Stimulated activated naive B cell treated with anti-CD40 and anti-IgM and Interleukin-4, amounts not matched to agents 10 μg/mL and 1 μg/mL and 100 μg/mL, for 72 hours (primary cell): Measurements from ENCODE around the gene WWP2.

Experiments used
- ATAC-seq, 2 donors: fragments of 150-1000 bp; cut with Tn5 transposase; replicated peaks; 2 replicates each; pipeline ENCODE4 v1.10.0; 2021; ENCODE audit warnings: moderate library complexity in 1 of 2
- DNase-seq: peaks from one replicate; pipeline ENCODE4 v3.0.0; 2021
- H3K27ac Mint-ChIP-seq: one replicate; pipeline ENCODE4 v1.8.0; 2022; ENCODE audit warnings: mild to moderate bottlenecking, mixed read lengths
- H3K27me3 Mint-ChIP-seq, 2 donors: one replicate each; pipeline ENCODE4 v1.8.0; 2022; ENCODE audit warnings: mixed read lengths in 2 of 2
- H3K36me3 Mint-ChIP-seq, 2 donors: one replicate each; pipeline ENCODE4 v1.8.0; 2022; ENCODE audit warnings: mixed read lengths in 2 of 2, mild to moderate bottlenecking in 1 of 2
- H3K4me1 Mint-ChIP-seq, 2 donors: one replicate each; pipeline ENCODE4 v1.8.0; 2022; ENCODE audit warnings: mixed read lengths in 2 of 2, mild to moderate bottlenecking in 1 of 2
- H3K4me3 Mint-ChIP-seq, 2 donors: one replicate each; pipeline ENCODE4 v1.8.0; 2022; ENCODE audit warnings: mild to moderate bottlenecking in 2 of 2, mixed read lengths in 2 of 2, moderate library complexity in 1 of 2
- H3K9me3 Mint-ChIP-seq, 2 donors: one replicate each; pipeline ENCODE4 v1.8.0; 2022; ENCODE audit warnings: mixed read lengths in 2 of 2, mild to moderate bottlenecking in 1 of 2

The WWP2 gene

DNA sequence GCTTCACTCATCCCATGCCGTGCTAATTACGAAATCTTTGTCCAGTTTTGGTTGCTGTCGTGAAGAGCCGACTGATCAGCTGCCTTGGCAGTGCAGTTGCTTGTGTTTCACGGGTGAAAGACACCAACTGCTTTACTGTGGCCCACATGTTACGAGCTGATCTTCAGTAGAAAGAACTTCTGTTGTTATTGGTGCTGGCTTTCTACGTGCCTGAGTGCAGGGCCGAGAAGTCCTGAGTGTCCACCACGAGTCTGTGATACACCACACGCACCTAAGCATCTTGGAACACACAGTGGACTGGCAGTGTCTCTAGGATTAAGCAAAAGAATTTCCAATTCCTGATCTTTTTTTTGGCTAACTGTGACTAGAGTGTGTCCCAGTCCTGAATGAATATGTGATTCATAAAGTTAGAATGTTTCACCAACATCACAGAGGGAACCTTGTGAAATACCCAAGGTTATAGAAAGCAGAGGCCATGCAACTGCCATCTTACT is 118.6 kb downstream of the WWP2 start:
- Mint-ChIP-seq H3K27ac (no peak overlapping the region), H3K36me3 (peaks cover 41 to 72% of the 10 kb centered on the region in 2 donors), H3K27me3 (no peaks in the 10 kb centered on the region), H3K4me1 (peaks cover 2 to 5% of the 10 kb centered on the region in 2 donors), H3K9me3 (peaks cover 1 to 3% of the 10 kb centered on the region in 2 donors), H3K4me3 (no peak overlapping the region)
- DNase-seq: no peak
- no peak for ATAC-seq

DNA sequence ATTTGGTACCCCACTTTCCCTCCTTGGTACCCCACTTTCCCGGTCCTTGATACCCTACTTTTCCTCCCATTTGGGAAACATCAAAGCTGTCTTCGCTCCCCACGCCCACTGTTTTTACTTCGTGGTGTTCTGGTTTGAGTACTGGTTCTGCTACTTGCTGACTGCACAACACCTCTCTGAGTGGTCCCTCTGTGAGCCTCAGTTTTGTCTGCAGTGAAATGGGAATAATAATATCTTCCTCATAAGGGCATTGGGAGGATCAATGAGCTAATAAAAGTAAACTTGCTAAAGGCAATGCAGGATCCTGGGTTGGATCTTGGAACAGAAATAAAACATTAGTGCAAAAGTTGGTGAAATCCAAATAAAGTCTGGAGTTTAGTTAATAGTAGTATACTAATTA is 119.0 kb downstream of the WWP2 start:
- Mint-ChIP-seq H3K36me3 (peaks cover 39 to 72% of the 10 kb centered on the region in 2 donors), H3K27ac (no peak overlapping the region), H3K27me3 (no peaks in the 10 kb centered on the region), H3K4me3 (no peak overlapping the region), H3K4me1 (peaks cover 2 to 5% of the 10 kb centered on the region in 2 donors), H3K9me3 (peaks cover 1 to 3% of the 10 kb centered on the region in 2 donors)
- DNase-seq (no peak), ATAC-seq (no peak)

DNA sequence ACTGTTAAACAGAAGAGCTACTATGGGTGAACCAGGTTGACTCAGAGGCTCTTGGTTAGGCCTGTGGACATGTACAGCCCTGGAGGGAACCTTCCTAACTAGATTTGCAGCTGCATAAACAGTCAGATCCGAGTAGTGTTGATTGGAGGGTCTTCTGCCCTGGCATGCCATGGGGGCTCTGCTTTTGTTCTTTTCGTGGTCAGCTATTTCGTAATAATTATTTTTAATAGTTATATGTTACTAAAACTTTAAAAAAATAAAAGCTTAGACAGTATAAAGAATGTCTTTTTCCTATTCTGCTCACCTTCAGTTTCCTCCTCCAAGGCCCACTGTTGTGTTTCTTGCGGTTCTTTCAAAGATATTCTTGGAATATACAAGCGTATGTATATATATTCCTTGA is 121.6 kb downstream of the WWP2 start:
- Mint-ChIP-seq H3K27me3 (no peaks in the 10 kb centered on the region), H3K4me1 (peaks cover 5 to 12% of the 10 kb centered on the region in 2 donors), H3K4me3 (no peak overlapping the region), H3K27ac (no peak overlapping the region), H3K9me3 (peaks cover 1 to 3% of the 10 kb centered on the region in 2 donors), H3K36me3 (peaks cover 26 to 59% of the 10 kb centered on the region in 2 donors)
- DNase-seq (no peak), ATAC-seq (no peak)

DNA sequence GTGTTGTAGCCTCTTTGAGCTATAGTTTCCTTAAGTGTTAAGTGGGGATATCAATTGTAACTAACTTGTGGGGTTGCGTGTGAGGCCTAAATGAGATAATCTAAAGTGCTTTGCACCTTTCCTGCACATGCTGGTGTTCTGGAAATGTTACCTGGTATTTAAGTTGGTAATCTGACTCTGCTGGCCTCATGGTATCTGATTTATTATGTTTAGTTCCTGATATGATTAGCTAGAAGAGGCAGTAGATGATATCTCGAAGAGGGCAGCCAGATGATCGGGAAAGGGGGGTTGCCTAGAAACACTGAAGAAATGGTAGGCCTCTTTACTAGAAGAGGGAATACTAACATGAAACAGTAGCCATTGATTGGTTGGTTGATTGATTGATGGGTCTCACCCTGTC is 123.6 kb downstream of the WWP2 start:
- Mint-ChIP-seq H3K27me3 (no peaks in the 10 kb centered on the region), H3K9me3 (peaks cover 0 to 1% of the 10 kb centered on the region in 2 donors), H3K4me1 (peaks cover 5 to 12% of the 10 kb centered on the region in 2 donors), H3K36me3 (peaks cover 30 to 63% of the 10 kb centered on the region in 2 donors), H3K27ac (no peak overlapping the region), H3K4me3 (no peak overlapping the region)
- DNase-seq: no peak
- no peak for ATAC-seq

DNA sequence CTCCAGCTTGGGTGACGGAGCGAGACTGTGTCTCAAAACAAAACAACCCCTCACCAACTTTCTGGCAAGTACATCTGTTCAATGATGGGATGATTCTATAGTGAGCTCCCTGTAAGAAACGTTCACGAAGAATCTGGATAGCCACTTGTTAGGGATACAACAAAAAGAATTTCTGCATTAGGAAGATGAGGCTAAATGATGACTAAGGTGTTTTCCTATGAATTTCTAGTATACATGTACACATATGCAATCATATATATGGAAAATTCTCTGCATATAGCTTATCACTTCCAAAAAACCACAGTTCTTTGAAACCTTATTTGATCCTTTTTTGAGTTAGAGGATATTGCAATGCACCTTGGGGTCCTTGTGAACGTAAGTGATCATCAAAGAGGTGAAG is 124.6 kb downstream of the WWP2 start:
- Mint-ChIP-seq H3K36me3 (peaks cover 34 to 65% of the 10 kb centered on the region in 2 donors), H3K9me3 (peaks cover 0 to 1% of the 10 kb centered on the region in 2 donors), H3K4me3 (no peak overlapping the region), H3K27ac (no peak overlapping the region), H3K27me3 (no peaks in the 10 kb centered on the region), H3K4me1 (peaks cover 5 to 12% of the 10 kb centered on the region in 2 donors)
- no peak for DNase-seq
- no peak for ATAC-seq

DNA sequence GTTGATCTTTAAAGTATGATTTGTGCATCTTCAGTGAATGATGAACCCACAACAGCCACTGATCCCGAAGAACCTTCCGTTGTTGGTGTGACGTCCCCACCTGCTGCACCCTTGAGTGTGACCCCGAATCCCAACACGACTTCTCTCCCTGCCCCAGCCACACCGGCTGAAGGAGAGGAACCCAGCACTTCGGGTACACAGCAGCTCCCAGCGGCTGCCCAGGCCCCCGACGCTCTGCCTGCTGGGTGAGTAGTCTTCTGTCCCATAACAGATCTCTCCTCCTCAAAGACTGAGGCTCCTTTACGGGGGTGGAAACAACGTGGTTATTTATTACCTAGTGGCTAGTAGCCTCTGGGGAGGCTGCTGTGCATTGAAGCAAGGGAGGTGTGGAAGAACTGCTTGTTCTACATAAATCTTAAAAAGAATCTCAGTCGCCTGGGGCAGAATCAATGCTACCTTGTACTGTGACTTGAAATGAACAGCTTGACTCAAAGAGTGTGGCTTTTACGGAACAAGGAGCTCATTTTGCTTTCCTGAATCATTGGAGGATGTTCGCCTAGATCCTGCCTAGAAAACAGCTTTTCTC is 126.0 kb downstream of the WWP2 start:
- Mint-ChIP-seq H3K4me3 (no peak overlapping the region), H3K27ac (peak overlapping the region; percentile 3), H3K9me3 (peaks cover 0 to 1% of the 10 kb centered on the region in 2 donors), H3K4me1 (peaks cover 3 to 7% of the 10 kb centered on the region in 2 donors), H3K27me3 (no peaks in the 10 kb centered on the region), H3K36me3 (peaks cover 35 to 69% of the 10 kb centered on the region in 2 donors)
- DNase-seq (no peak), ATAC-seq (peak; percentile 63 to 71)

DNA sequence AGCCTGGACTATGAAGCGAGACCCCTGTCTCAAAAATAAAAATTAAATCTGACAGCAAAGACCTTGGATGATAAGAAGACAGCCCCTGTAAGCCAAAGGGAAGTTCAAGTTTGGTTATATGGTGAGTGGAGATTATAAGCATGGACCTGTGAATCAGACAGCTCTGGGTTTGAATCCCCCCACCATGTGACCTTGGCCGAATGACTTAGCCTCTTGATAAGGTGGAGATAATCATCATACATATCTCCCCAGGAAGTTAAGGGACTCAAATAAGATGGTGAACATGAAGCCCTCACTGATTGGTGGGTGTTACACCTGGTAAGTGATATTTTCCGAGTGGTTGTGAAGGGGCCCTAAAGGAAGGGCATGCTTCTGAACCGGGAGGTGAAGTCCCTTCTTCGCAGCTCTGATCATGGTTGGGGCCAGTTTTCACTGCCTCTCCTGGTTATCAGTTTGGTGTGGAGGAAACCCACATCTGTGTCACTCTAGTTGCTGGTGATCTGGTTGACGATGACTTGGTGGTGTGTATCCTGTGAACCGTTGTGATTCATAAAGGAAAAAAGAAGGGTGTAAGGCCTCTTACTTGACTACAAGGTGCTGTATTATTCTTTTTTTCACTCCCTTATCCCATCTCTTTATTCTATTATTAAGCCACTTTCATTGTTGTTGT is 127.3 kb downstream of the WWP2 start:
- H3K9me3 Mint-ChIP-seq: no peaks in the 10 kb centered on the region
- H3K4me3 Mint-ChIP-seq: no peak overlapping the region
- no peaks in the 10 kb centered on the region for H3K27me3 Mint-ChIP-seq
- H3K4me1 Mint-ChIP-seq: peaks cover 3 to 7% of the 10 kb centered on the region in 2 donors
- ATAC-seq (no peak), DNase-seq (no peak)
- H3K27ac Mint-ChIP-seq: no peak overlapping the region
- H3K36me3 Mint-ChIP-seq: peaks cover 46 to 68% of the 10 kb centered on the region in 2 donors

DNA sequence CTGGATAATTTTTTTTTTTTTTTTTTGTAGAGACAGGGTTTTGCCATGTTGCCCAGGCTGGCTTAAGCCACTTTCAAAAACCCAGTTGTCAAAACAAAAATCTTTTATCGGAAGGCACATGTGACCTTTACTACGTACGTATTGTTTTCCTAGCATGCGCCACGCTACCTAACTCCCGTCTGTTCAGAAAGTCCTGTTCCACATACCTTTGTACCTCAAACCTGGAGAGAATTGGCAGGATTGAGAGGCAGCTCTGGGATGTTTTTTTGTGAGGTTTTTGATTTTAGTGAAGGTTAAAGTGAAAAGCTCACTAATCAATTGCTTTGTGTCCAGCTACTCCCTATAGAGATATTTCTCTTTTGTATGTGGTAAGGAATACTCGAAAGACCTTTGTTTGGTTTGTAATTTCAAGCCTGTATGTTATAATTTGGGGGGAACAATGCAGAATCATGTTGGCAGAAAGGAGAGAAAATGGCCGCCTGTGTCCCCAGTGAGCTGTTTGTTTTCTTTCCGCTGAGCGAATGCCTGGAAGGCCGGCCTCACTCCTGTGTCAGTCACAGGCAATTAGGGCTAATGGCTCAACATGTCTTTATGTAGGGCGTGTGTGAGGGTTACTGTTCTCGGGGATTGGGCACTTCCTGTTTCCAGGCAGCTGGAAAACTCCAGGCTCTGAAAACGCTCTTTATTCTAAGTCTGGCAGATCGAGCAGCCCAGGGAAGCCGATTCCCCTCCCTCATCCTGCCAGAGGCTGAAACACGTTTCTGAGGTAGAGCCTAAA is 128.2 kb downstream of the WWP2 start:
- Mint-ChIP-seq H3K9me3 (no peaks in the 10 kb centered on the region), H3K4me3 (no peak overlapping the region), H3K4me1 (peaks cover 3 to 7% of the 10 kb centered on the region in 2 donors), H3K36me3 (peaks cover 48 to 65% of the 10 kb centered on the region in 2 donors), H3K27me3 (no peaks in the 10 kb centered on the region), H3K27ac (peak overlapping the region; percentile 4)
- no peak for DNase-seq
- no peak for ATAC-seq

DNA sequence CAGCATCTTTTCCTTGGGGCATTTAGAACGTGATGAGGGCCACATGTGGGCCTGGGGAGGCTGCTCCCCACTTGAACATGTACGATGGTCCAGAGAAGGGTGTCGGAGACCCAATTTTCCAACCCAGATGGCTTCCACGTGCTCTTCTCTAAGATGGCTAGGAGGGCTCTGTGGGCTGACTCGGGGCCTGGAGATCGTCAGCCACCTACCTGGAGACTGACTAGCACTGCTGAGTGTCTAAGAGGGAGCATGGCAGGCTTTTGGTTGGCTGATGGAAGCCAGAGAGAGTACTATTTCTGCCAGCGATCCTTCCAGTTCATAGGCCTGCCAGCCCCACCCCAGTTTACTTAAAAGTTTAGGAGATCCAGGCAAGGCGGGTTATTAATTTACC is 128.8 kb downstream of the WWP2 start:
- DNase-seq: no peak
- Mint-ChIP-seq H3K27me3 (no peaks in the 10 kb centered on the region), H3K36me3 (peaks cover 48 to 59% of the 10 kb centered on the region in 2 donors), H3K27ac (no peak overlapping the region), H3K4me3 (no peak overlapping the region), H3K4me1 (peaks cover 3 to 7% of the 10 kb centered on the region in 2 donors), H3K9me3 (no peaks in the 10 kb centered on the region)
- ATAC-seq: no peak

DNA sequence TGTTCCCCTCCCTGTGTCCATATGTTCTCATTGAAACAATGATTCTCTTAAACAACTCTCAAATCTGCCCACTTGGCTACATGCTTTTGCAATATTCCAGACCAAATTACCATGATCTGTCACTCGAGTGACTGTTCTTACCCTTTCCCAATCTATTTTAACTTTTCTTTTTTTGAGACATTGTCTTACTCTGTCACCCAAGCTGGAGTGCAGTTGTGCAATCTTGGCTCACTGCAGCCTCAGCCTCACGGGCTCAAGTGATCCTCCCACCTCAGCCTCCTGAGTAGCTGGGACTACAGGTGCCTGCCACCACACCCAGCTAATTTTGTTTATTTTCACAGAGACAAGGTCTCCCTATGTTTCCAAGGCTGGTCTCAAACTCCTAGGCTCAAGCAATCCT is 130.2 kb downstream of the WWP2 start:
- Mint-ChIP-seq H3K36me3 (peaks cover 48 to 61% of the 10 kb centered on the region in 2 donors), H3K27ac (no peak overlapping the region), H3K27me3 (no peaks in the 10 kb centered on the region)

DNA sequence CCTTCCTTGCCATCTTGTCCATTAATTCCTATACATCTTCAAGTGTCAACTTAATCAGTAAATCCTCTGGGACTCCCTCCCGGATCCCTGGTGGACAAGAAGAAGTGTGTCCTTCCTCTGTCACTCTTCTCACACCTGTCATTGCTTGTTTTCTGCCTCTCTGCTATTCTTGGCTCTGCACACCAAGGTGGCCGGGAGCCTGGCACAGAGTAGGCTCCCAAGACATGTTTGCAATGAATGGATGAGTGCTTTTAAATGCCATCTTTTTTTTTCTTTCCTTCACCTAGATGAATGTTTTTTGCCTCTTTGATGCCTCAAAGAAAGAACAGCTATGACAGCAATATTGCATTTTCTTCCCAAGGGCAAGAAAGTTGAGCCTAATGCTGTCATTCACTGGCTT is 131.0 kb downstream of the WWP2 start:
- H3K27ac Mint-ChIP-seq: no peak overlapping the region
- no peaks in the 10 kb centered on the region for H3K27me3 Mint-ChIP-seq
- DNase-seq (no peak), ATAC-seq (no peak)
- peaks cover under 1 to 3% of the 10 kb centered on the region in 2 donors for H3K4me1 Mint-ChIP-seq
- peaks cover 43 to 55% of the 10 kb centered on the region in 2 donors for H3K36me3 Mint-ChIP-seq
- no peak overlapping the region for H3K4me3 Mint-ChIP-seq
- H3K9me3 Mint-ChIP-seq: no peaks in the 10 kb centered on the region

More for the DNA sequence above, 130.2 kb downstream of the WWP2 start:
- peaks cover 3 to 7% of the 10 kb centered on the region in 2 donors for H3K4me1 Mint-ChIP-seq
- ATAC-seq: no peak
- H3K4me3 Mint-ChIP-seq: no peak overlapping the region
- no peaks in the 10 kb centered on the region for H3K9me3 Mint-ChIP-seq
- DNase-seq: no peak

DNA sequence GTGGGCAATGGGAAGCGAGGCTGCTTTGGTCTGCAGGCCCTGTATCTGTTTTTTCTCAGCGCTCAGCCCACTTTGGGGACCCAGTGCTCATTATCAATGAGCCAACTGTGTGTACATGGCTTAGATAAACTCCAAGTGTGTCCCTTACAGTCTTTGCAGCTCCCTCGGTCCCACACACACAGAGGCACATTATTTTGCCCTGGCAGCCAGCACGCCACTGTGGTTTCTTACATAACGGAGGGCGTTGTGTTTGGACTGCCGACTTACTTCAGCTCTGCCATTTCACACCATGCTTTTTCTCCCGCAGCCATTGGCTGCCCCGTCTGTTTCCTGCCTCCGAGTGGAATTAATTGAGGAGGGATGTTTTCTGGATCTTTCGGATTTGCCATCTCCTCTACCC is 132.5 kb downstream of the WWP2 start:
- no peaks in the 10 kb centered on the region for H3K4me1 Mint-ChIP-seq
- H3K27ac Mint-ChIP-seq: no peak overlapping the region

DNA sequence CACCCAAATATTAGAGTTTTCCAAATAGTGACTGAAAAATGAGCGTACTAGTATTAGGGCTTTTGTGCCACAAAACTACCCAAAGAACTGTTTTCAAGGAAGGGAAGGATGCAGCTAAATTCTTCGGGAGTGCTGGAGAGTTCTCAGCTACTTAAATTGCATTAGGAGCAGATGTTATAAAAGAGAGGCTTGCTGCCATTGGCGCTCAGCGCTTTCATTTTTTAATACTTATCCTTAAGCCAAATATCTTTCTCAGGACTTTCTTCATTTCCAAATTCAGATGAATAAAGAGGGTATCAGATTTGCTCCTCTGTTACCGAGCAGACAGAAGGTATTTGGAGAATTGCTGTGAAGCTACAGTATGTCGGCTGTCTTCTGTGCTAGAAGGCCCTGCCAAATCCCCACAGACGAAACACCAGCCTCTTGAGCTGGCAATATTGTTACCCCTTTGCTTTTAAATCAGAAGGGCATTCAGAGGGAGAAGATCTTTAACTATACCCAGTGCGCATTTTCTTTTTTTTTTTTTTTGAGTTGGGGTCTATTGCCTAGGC is 141.8 kb downstream of the WWP2 start:
- Mint-ChIP-seq H3K27ac (no peak overlapping the region), H3K27me3 (no peaks in the 10 kb centered on the region), H3K4me1 (no peaks in the 10 kb centered on the region), H3K36me3 (peaks cover 27 to 39% of the 10 kb centered on the region in 2 donors), H3K4me3 (no peak overlapping the region), H3K9me3 (no peaks in the 10 kb centered on the region)
- DNase-seq (no peak), ATAC-seq (no peak)

More for the DNA sequence above, 132.5 kb downstream of the WWP2 start:
- DNase-seq: no peak
- no peak for ATAC-seq
- Mint-ChIP-seq H3K4me3 (no peak overlapping the region), H3K9me3 (no peaks in the 10 kb centered on the region), H3K27me3 (no peaks in the 10 kb centered on the region), H3K36me3 (peaks cover 37 to 44% of the 10 kb centered on the region in 2 donors)

DNA sequence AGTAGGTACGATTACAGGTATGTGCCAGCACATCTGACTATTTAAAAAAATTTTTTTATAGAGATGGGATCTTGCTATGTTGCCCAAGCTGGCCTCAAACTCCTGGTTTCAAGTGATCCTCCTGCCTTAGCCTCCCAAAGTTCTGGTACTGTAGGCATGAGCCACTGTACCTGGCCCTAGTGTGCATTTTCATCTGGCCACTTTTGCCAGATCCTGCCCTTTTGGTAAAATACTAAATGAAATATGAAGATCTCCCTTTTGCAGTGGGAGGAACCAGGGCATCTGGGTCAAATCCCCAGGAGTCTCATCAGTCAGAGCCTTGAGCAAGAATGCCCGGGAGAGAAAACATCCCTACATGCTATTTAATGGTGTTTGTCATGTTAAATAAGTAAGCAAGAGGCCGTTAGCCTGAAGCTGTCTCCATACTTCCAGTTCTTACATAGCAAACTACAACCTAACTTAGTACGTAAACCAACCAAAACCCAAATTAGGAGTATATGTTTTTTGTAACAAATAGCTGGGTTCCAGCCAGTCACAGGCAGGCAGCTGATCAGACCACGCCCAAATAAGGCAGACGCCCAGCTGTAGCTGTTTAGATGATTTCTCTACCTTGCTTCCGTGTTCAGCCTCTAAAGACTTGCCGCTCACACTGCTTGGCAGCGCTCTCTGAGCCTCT is 142.5 kb downstream of the WWP2 start:
- Mint-ChIP-seq H3K27ac (no peak overlapping the region), H3K4me3 (no peak overlapping the region)
- ATAC-seq: no peak

More for the DNA sequence above, 142.5 kb downstream of the WWP2 start:
- Mint-ChIP-seq H3K9me3 (no peaks in the 10 kb centered on the region), H3K4me1 (no peaks in the 10 kb centered on the region), H3K27me3 (no peaks in the 10 kb centered on the region), H3K36me3 (peaks cover 25 to 45% of the 10 kb centered on the region in 2 donors)
- no peak for DNase-seq
